Measurements from ENCODE around the gene NAP1L1. TPM values are rescaled to one million over a fixed set of nuclear protein-coding genes. Genes with fewer than 3 reads are reported as not detected.
A peak's percentile ranks its signal among the peaks of the same experiment; 100 is the strongest.

NAP1L1 gene
- total RNA-seq, 1 experiment from 2014 or later, result 711 TPM

DNA sequence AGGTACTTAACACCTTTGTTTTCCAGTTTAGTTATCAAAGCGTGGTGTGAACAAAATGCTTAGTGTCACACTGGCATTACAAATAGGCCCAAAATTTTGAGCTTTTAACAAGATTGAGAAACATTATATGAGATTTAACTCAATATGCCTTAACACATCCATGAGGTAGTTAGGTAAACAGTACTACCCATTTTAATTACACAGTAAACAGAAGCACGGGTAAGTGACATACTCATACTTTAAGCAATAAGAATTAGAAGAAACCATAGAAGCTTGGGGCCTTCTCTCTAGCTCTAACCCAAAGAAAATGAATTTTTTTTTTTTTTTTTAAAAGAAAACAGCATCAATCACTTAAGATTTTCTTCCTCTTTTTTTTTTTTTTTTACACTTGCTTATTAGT is 37.4 kb downstream of the NAP1L1 start:
- no peaks in the 10 kb centered on the region for H3K4me1 ChIP-seq
- DNase-seq, result no peak
- ChIA-PET POLR2A (interaction anchor here (0.6 kb wide), 1 partner anchor 396 kb away, joined by 3 read pairs; no protein-coding TSS in a partner anchor), CTCF (interaction anchor here (0.6 kb wide), 1 partner anchor 18 kb away, joined by 3 read pairs; no protein-coding TSS in a partner anchor)
- TF ChIP-seq, protein P1, sequence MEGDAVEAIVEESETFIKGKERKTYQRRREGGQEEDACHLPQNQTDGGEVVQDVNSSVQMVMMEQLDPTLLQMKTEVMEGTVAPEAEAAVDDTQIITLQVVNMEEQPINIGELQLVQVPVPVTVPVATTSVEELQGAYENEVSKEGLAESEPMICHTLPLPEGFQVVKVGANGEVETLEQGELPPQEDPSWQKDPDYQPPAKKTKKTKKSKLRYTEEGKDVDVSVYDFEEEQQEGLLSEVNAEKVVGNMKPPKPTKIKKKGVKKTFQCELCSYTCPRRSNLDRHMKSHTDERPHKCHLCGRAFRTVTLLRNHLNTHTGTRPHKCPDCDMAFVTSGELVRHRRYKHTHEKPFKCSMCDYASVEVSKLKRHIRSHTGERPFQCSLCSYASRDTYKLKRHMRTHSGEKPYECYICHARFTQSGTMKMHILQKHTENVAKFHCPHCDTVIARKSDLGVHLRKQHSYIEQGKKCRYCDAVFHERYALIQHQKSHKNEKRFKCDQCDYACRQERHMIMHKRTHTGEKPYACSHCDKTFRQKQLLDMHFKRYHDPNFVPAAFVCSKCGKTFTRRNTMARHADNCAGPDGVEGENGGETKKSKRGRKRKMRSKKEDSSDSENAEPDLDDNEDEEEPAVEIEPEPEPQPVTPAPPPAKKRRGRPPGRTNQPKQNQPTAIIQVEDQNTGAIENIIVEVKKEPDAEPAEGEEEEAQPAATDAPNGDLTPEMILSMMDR (IDR thresholded peaks at IDR 0.05; ENCODE audit: insufficient read depth in 1 of 2, low read depth in 1 of 2, low read length in 1 of 2, severe bottlenecking in 1 of 2, unreplicated experiment in 1 of 2), result no peak
- H3K36me3 ChIP-seq (ENCODE audit: control insufficient read depth, insufficient read depth, low read length), result no peaks in the 10 kb centered on the region
- Mint-ChIP-seq H3K27me3 (ENCODE audit: insufficient read depth, unreplicated experiment) (no peaks in the 10 kb centered on the region), H3K4me3 (ENCODE audit: unreplicated experiment) (no peak overlapping the region), H3K36me3 (ENCODE audit: insufficient read depth, unreplicated experiment) (peaks cover 73% of the 10 kb centered on the region), H3K4me1 (ENCODE audit: low read depth, unreplicated experiment) (no peaks in the 10 kb centered on the region), H3K9me3 (ENCODE audit: unreplicated experiment) (no peaks in the 10 kb centered on the region), H3K27ac (ENCODE audit: unreplicated experiment) (peak overlapping the region; percentile 27)
- BruUV-seq (replicated peaks), result TSS peak; percentile 25
- H3K9me3 ChIP-seq, result no peaks in the 10 kb centered on the region
- no peak overlapping the region for H3K4me3 ChIP-seq (ENCODE audit: low read depth, low read length)
- intact Hi-C loops (cut with micrococcal nuclease; ENCODE audit: unreplicated experiment), result no loop called here
- no peaks in the 10 kb centered on the region for H3K27me3 ChIP-seq (replicated peaks; ENCODE audit: control insufficient read depth, insufficient read depth, low read length)

DNA sequence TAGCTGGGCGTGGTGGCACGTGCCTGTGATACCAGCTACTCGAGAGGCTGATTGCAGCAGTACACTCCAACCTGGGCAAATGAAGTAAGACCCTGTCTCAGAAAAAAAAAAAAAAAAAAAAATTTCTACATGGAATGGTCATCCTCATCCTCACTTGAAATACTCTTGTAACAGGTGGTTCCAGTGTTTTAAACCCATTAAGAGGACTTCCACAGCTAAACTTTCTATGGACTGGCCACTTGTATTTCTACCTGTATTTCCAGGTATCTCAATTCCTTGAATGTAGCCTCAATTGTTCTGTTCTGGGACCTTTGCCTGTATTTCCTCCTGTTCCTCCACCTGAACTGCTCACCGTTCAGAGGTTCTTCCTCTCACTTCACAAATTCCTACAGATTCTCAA is 41.1 kb downstream of the NAP1L1 start:
- Histone ChIP-seq H3K27me3 (replicated peaks; ENCODE audit: control insufficient read depth, insufficient read depth, low read length) (no peaks in the 10 kb centered on the region), H3K4me1 (peaks cover 15% of the 10 kb centered on the region), H3K36me3 (ENCODE audit: control insufficient read depth, insufficient read depth, low read length) (no peaks in the 10 kb centered on the region), H3K9me3 (no peaks in the 10 kb centered on the region), H3K4me3 (ENCODE audit: low read depth, low read length) (no peak overlapping the region)
- peaks cover 4% of the 10 kb centered on the region for H3K4me1 Mint-ChIP-seq (ENCODE audit: low read depth, unreplicated experiment)
- POLR2A ChIA-PET, result interaction anchor here (0.6 kb wide), 1 partner anchor 299 kb away, joined by 6 read pairs; no protein-coding TSS in a partner anchor
- H3K4me3 Mint-ChIP-seq (ENCODE audit: unreplicated experiment), result no peak overlapping the region
- H3K9me3 Mint-ChIP-seq (ENCODE audit: unreplicated experiment), result no peaks in the 10 kb centered on the region
- no peak for DNase-seq
- intact Hi-C loops (cut with micrococcal nuclease; ENCODE audit: unreplicated experiment), result no loop called here
- H3K27ac Mint-ChIP-seq (ENCODE audit: unreplicated experiment), result no peak overlapping the region
- BruUV-seq (replicated peaks), result no TSS peak
- H3K36me3 Mint-ChIP-seq (ENCODE audit: insufficient read depth, unreplicated experiment), result peaks cover 50% of the 10 kb centered on the region
- TF ChIP-seq, protein P1 (IDR thresholded peaks at IDR 0.05; ENCODE audit: insufficient read depth in 1 of 2, low read depth in 1 of 2, low read length in 1 of 2, severe bottlenecking in 1 of 2, unreplicated experiment in 1 of 2), result no peak
- CTCF ChIA-PET, result interaction anchor here (0.7 to 0.9 kb wide), 2 partner anchors 422 to 515 kb away, joined by 3 read pairs; no protein-coding TSS in a partner anchor
- H3K27me3 Mint-ChIP-seq (ENCODE audit: insufficient read depth, unreplicated experiment), result no peaks in the 10 kb centered on the region

- H3K27me3 ChIP-seq (replicated peaks; ENCODE audit: control insufficient read depth, insufficient read depth, low read length), result no peaks in the 10 kb centered on the region
- no peaks in the 10 kb centered on the region for H3K36me3 ChIP-seq (ENCODE audit: control insufficient read depth, insufficient read depth, low read length)
- TF ChIP-seq, protein P1 (IDR thresholded peaks at IDR 0.05; ENCODE audit: insufficient read depth in 1 of 2, low read depth in 1 of 2, low read length in 1 of 2, severe bottlenecking in 1 of 2, unreplicated experiment in 1 of 2), result no peak
- intact Hi-C loops (cut with micrococcal nuclease; ENCODE audit: unreplicated experiment), result no loop called here
- H3K4me1 ChIP-seq, result peaks cover 27% of the 10 kb centered on the region
- H3K9me3 Mint-ChIP-seq (ENCODE audit: unreplicated experiment), result no peaks in the 10 kb centered on the region
- H3K4me3 Mint-ChIP-seq (ENCODE audit: unreplicated experiment), result no peak overlapping the region
- no peak for DNase-seq
- H3K36me3 Mint-ChIP-seq (ENCODE audit: insufficient read depth, unreplicated experiment), result peaks cover 55% of the 10 kb centered on the region
- POLR2A ChIA-PET, result no interaction called here
- H3K27ac Mint-ChIP-seq (ENCODE audit: unreplicated experiment), result no peak overlapping the region
- peaks cover 15% of the 10 kb centered on the region for H3K4me1 Mint-ChIP-seq (ENCODE audit: low read depth, unreplicated experiment)
- no peaks in the 10 kb centered on the region for H3K27me3 Mint-ChIP-seq (ENCODE audit: insufficient read depth, unreplicated experiment)
- no peaks in the 10 kb centered on the region for H3K9me3 ChIP-seq
- H3K4me3 ChIP-seq (ENCODE audit: low read depth, low read length), result no peak overlapping the region
- CTCF ChIA-PET, result interaction anchor here (1.1 kb wide), 1 partner anchor 531 kb away, joined by 3 read pairs; the partner anchor contains the start of gene KRR1
- no TSS peak for BruUV-seq (replicated peaks)
These were observed 42.3 kb downstream of the NAP1L1 start for GRCh38 chr12:76042147-76042546.

Data from Caco-2 (cell line).